22Rv1 (cell line): ENCODE results near the gene PFN1.

Experiments
- H3K27ac ChIP-seq: fragments of 450-650 bp; 2 replicates; pipeline ENCODE4 v1.5.1; 2017
- ZFX ChIP-seq: fragments of 450-650 bp; IDR thresholded peaks from 2 replicates; pipeline ENCODE4 v1.6.1; 2017; ENCODE audit warnings: antibody characterized with exemption, borderline replicate concordance
- TF ChIP-seq, protein P1 (sequence below): fragments of 450-650 bp; IDR thresholded peaks from 2 replicates; pipeline ENCODE4 v1.5.1; 2017; ENCODE audit warnings: mild to moderate bottlenecking

The PFN1 gene

DNA sequence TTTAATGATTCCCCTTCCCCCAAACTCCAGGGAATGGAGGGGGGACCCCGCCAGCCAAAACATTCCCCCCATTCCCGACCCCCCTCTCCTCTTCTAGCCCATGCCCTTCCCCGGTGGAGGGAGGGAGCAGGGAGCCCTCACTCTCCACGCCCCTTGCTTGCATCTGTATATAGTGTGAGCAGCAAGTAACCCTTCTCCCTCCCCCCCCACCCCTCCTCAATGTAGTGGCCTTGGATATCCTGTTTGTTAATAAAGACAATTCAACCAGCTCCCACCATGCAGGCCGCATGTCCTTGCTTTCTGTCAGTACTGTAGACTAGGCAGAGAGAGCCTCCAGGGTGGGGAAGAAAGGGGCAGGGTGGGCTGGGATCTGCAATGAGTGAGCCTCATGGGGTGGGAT is 50.5 kb downstream of the PFN1 start:
- H3K27ac ChIP-seq, result peak overlapping the region; percentile 98
- TF ChIP-seq, protein P1, sequence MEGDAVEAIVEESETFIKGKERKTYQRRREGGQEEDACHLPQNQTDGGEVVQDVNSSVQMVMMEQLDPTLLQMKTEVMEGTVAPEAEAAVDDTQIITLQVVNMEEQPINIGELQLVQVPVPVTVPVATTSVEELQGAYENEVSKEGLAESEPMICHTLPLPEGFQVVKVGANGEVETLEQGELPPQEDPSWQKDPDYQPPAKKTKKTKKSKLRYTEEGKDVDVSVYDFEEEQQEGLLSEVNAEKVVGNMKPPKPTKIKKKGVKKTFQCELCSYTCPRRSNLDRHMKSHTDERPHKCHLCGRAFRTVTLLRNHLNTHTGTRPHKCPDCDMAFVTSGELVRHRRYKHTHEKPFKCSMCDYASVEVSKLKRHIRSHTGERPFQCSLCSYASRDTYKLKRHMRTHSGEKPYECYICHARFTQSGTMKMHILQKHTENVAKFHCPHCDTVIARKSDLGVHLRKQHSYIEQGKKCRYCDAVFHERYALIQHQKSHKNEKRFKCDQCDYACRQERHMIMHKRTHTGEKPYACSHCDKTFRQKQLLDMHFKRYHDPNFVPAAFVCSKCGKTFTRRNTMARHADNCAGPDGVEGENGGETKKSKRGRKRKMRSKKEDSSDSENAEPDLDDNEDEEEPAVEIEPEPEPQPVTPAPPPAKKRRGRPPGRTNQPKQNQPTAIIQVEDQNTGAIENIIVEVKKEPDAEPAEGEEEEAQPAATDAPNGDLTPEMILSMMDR, result no peak
- TF ChIP-seq ZFX, result no peak

DNA sequence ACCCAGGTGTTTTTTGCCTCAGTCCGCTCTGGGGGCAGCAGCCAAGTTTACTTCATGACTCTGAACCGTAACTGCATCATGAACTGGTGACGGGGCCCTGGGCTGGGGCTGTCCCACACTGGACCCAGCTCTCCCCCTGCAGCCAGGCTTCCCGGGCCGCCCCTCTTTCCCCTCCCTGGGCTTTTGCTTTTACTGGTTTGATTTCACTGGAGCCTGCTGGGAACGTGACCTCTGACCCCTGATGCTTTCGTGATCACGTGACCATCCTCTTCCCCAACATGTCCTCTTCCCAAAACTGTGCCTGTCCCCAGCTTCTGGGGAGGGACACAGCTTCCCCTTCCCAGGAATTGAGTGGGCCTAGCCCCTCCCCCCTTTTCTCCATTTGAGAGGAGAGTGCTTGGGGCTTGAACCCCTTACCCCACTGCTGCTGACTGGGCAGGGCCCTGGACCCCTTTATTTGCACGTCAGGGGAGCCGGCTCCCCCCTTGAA is 51.1 kb downstream of the PFN1 start:
- peak overlapping the region; percentile 98 for H3K27ac ChIP-seq
- TF ChIP-seq ZFX, result no peak
- TF ChIP-seq, protein P1, result no peak

DNA sequence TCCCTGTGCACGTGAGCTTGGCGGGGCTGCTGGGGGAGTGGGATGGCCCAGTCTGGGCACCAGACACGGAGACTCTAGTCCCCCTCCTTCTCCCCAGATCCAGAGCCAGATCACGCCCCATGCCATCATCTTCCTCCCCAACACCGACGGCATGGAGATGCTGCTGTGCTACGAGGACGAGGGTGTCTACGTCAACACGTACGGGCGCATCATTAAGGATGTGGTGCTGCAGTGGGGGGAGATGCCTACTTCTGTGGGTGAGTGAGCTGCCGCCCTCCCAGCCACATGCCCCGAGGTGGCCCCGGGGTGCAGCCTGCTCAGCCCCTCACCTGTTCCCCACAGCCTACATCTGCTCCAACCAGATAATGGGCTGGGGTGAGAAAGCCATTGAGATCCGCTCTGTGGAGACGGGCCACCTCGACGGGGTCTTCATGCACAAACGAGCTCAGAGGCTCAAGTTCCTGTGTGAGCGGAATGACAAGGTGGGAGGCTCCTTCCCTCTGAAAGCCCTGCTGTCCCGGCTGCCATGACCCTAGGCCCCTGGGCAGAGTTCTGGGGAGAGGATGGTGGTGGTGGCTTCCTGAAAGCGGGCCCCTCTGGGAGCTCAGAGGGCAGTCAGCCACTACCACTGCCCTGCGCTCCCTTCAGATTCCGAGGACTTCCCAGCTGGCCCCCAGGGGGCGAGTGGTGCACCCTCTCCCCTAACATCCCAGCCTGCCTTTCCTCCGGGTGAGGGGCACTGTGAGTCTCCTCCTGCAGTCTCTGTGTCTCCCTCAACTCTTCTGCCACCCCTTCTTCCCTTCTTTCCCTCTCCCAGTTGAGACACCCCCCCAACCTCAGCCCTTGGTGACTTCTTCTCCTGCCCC is 51.8 kb downstream of the PFN1 start:
- TF ChIP-seq, protein P1, result no peak
- no peak for TF ChIP-seq ZFX
- peak overlapping the region; percentile 98 for H3K27ac ChIP-seq

DNA sequence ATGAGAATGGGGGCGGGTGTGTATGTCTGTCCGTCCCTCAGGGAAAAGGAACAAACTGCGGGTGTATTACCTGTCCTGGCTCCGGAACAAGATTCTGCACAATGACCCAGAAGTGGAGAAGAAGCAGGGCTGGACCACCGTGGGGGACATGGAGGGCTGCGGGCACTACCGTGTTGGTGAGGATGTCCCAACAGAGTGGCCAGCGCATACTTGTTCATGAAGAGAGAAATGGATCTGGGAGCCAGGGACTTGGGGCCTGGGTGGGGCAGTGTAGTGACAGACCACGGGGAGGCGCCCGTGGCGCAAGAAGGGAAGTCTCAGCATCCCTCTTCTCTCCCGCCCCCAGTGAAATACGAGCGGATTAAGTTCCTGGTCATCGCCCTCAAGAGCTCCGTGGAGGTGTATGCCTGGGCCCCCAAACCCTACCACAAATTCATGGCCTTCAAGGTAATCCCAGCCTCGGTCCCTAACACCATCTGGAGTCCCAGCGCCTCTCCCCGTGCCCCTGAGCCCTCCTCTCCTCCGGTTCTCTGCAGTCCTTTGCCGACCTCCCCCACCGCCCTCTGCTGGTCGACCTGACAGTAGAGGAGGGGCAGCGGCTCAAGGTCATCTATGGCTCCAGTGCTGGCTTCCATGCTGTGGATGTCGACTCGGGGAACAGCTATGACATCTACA is 52.5 kb downstream of the PFN1 start:
- H3K27ac ChIP-seq, result peak overlapping the region; percentile 98
- no peak for TF ChIP-seq ZFX
- TF ChIP-seq, protein P1, result peak; percentile 29; the same call in 1 of the 2 replicates
